Measurements from ENCODE around the gene EBNA1BP2. TPM values are rescaled to one million over a fixed set of nuclear protein-coding genes. Genes with fewer than 3 reads are reported as not detected.

EBNA1BP2 gene
- total and polyA plus RNA-seq, 2 of the 13 experiments (the other 11 are each of a cell fraction or from before 2014, with no cell fraction given), result 27.1 to 102 TPM

GRCh38 chr1:43188106-43188505 is 16.0 kb upstream of the EBNA1BP2 start:
- H3K4me3 ChIP-seq (replicated peaks in 1 of 3; ENCODE audit: insufficient read depth in 1 of 3, low read depth in 2 of 3, low read length in 3 of 3), result no peak overlapping the region
- ATAC-seq (no peak), FAIRE-seq (no peak), DNase-seq (ENCODE audit: low spot score) (no peak)
- POLR2A ChIA-PET, result no interaction called here
- no peaks in the 10 kb centered on the region for H3K27me3 ChIP-seq (ENCODE audit: control insufficient read depth in 1 of 2, insufficient read depth in 2 of 2, low read length in 2 of 2)
- intact Hi-C loops (cut with micrococcal nuclease; ENCODE audit: unreplicated experiment) (no loop called here), in situ Hi-C loops (cut with HindIII; ENCODE audit: extremely low pct_ligation_motif_present, low pct_unique_long_range_greater_than_20kb) (no loop called here)
- no peaks in the 10 kb centered on the region for H4K20me1 ChIP-seq (ENCODE audit: insufficient read depth, low read length)
- no peaks in the 10 kb centered on the region for H3K9me3 ChIP-seq (ENCODE audit: low read length)
- no peaks in the 10 kb centered on the region for H3K36me3 ChIP-seq (replicated peaks in 1 of 2; ENCODE audit: control insufficient read depth in 1 of 2, insufficient read depth in 2 of 2, low read length in 2 of 2)
- CTCF ChIA-PET (ENCODE audit: low intra/inter-chr PET ratio, low total read pairs), result no interaction called here
- no peak overlapping the region for H3K9ac ChIP-seq (ENCODE audit: insufficient read depth, low read depth, low read length)
- H3K4me1 ChIP-seq (ENCODE audit: insufficient read depth, low read length), result no peaks in the 10 kb centered on the region
- no peak overlapping the region for H3K27ac ChIP-seq (ENCODE audit: extremely low read length, insufficient read depth, low read length)
- H3K79me2 ChIP-seq (ENCODE audit: insufficient read depth, low read length), result no peaks in the 10 kb centered on the region
- no TSS peak for BruUV-seq (replicated peaks)
- TF ChIP-seq MAFK (conservative IDR thresholded peaks at IDR 0.05 in 1 of 2, IDR thresholded peaks at IDR 0.05 in 1 of 2; ENCODE audit: low read length in 2 of 2) (0 out of 4 replicates have a peak, but pooled peaks of 1 of the 2 experiments have one; percentile 4), NFE2L2 (IDR thresholded peaks at IDR 0.05; ENCODE audit: low read length) (peak; percentile 50; the same call in 1 of the 2 replicates), ZNF704 (CRISPR knock-in tag; IDR thresholded peaks at IDR 0.05; ENCODE audit: borderline replicate concordance) (no peak)
- WGBS (ENCODE audit: low lambda C conversion rate), result 0% methylated on average over 1 of the region's 1 CpG
- H2AFZ ChIP-seq (ENCODE audit: low read length), result no peak overlapping the region
- H3K4me2 ChIP-seq (ENCODE audit: low read depth, low read length), result no peak overlapping the region

GRCh38 chr1:43184995-43185394 is 12.9 kb upstream of the EBNA1BP2 start:
- intact Hi-C loops (cut with micrococcal nuclease; ENCODE audit: unreplicated experiment), result no loop called here
- H3K9me3 ChIP-seq (ENCODE audit: low read length), result no peaks in the 10 kb centered on the region
- H3K9ac ChIP-seq (ENCODE audit: insufficient read depth, low read depth, low read length), result no peak overlapping the region
- no peak overlapping the region for H3K27ac ChIP-seq (ENCODE audit: extremely low read length, insufficient read depth, low read length)
- no TSS peak for BruUV-seq (replicated peaks)
- H3K27me3 ChIP-seq (ENCODE audit: control insufficient read depth in 1 of 2, insufficient read depth in 2 of 2, low read length in 2 of 2), result no peaks in the 10 kb centered on the region; a peak in 1 of 5 replicates
- FAIRE-seq (no peak), DNase-seq (ENCODE audit: low spot score) (no peak), ATAC-seq (no peak)
- H3K4me2 ChIP-seq (ENCODE audit: low read depth, low read length), result no peak overlapping the region
- in situ Hi-C loops (cut with HindIII; ENCODE audit: extremely low pct_ligation_motif_present, low pct_unique_long_range_greater_than_20kb), result no loop called here
- POLR2A ChIA-PET, result no interaction called here
- H3K79me2 ChIP-seq (ENCODE audit: insufficient read depth, low read length), result no peaks in the 10 kb centered on the region
- H3K4me3 ChIP-seq (replicated peaks in 1 of 3; ENCODE audit: insufficient read depth in 1 of 3, low read depth in 2 of 3, low read length in 3 of 3), result no peak overlapping the region
- no peaks in the 10 kb centered on the region for H3K4me1 ChIP-seq (ENCODE audit: insufficient read depth, low read length)
- 76% methylated on average over 3 of the region's 3 CpGs for WGBS (ENCODE audit: low lambda C conversion rate)
- H2AFZ ChIP-seq (ENCODE audit: low read length), result no peak overlapping the region
- no peaks in the 10 kb centered on the region for H4K20me1 ChIP-seq (ENCODE audit: insufficient read depth, low read length)
- CTCF ChIA-PET (ENCODE audit: low intra/inter-chr PET ratio, low total read pairs), result no interaction called here
- H3K36me3 ChIP-seq (replicated peaks in 1 of 2; ENCODE audit: control insufficient read depth in 1 of 2, insufficient read depth in 2 of 2, low read length in 2 of 2), result no peaks in the 10 kb centered on the region
- TF ChIP-seq MYNN (CRISPR knock-in tag; IDR thresholded peaks at IDR 0.05; ENCODE audit: low read depth), result no peak
- TF ChIP-seq ZFX (CRISPR knock-in tag; IDR thresholded peaks at IDR 0.05; ENCODE audit: low read depth), result no peak
- TF ChIP-seq ZBED4 (CRISPR knock-in tag; IDR thresholded peaks at IDR 0.05; ENCODE audit: borderline replicate concordance), result no peak
- TF ChIP-seq MBD4 (IDR thresholded peaks at IDR 0.05; ENCODE audit: borderline replicate concordance, low read length), result no peak
- no peak for TF ChIP-seq SP5 (CRISPR knock-in tag; IDR thresholded peaks at IDR 0.05; ENCODE audit: borderline replicate concordance, low read depth)
- TF ChIP-seq RFX3 (CRISPR knock-in tag; IDR thresholded peaks at IDR 0.05), result no peak
